ENCODE results near the gene DGKZ.
A peak's percentile ranks its signal among the peaks of the same experiment; 100 is the strongest.
"Not testable (repeated sequence)": the region's sequence is repeated elsewhere in the genome, so short reads cannot be mapped to it uniquely, and the experiment has no call there.

The DGKZ gene, protein sequence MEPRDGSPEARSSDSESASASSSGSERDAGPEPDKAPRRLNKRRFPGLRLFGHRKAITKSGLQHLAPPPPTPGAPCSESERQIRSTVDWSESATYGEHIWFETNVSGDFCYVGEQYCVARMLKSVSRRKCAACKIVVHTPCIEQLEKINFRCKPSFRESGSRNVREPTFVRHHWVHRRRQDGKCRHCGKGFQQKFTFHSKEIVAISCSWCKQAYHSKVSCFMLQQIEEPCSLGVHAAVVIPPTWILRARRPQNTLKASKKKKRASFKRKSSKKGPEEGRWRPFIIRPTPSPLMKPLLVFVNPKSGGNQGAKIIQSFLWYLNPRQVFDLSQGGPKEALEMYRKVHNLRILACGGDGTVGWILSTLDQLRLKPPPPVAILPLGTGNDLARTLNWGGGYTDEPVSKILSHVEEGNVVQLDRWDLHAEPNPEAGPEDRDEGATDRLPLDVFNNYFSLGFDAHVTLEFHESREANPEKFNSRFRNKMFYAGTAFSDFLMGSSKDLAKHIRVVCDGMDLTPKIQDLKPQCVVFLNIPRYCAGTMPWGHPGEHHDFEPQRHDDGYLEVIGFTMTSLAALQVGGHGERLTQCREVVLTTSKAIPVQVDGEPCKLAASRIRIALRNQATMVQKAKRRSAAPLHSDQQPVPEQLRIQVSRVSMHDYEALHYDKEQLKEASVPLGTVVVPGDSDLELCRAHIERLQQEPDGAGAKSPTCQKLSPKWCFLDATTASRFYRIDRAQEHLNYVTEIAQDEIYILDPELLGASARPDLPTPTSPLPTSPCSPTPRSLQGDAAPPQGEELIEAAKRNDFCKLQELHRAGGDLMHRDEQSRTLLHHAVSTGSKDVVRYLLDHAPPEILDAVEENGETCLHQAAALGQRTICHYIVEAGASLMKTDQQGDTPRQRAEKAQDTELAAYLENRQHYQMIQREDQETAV

GRCh38 chr11:46346886-46347636 lies at the start of gene DGKZ:
TSS of gene DGKZ (plus strand) at chr11:46347463. CDS start at chr11:46347660, 197 bp downstream.
- FAIRE-seq = no peak
- DNase-seq (ENCODE audit: low spot score) = peak; percentile 62

GRCh38 chr11:46298699-46299433 lies 48.4 kb upstream of the DGKZ start:
- DNase-seq (ENCODE audit: low spot score) (peak; percentile 60), FAIRE-seq (peak; percentile 67)

DNA sequence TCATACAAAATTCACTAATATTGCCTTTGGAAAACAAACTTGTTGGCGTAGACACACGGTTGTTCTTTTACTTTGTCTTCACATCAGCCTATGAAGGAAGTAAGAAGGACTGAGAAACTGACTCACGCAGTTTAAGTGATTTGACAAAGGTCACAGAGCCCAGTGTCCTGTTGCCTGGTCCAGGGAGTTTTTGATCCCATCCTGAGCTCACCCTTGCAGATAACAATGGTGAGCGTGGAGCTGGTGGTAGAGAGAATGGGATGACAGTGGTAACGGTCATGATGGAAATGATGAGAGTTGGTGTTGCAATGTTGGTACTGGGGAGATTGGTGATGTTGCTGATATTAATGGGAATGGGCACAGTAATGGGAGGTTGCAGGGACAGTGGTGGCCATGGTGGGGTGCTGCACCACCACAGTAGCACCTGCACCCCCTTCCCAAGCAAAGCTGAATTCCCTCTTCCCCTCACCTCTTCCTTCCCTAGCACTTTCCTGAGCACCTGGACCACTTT lies 47.8 kb upstream of the DGKZ start:
- peak; percentile 73 for DNase-seq (ENCODE audit: low spot score)
- peak; percentile 39 for FAIRE-seq

GRCh38 chr11:46300270-46300669 lies 47.0 kb upstream of the DGKZ start:
- FAIRE-seq = no peak
- peak; percentile 27 for DNase-seq (ENCODE audit: low spot score)

DNA sequence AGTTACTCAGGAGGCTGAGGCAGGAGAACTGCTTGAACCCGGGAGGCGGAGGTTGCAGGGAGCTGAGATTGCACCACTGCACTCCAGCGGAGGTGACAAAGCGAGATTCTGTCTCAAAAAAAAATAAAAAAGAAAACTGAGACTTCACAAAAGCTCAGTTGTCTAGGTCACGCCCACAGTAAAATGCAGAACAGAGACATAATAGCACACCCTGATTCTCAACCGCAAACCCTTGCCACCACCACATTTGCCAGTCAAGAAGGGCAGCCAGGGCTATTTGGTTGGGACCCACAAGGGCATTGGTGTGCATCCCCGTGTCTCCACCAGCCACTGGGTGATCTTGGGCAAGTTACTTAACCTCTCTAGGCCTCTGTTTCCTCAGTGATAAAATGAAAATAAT lies 44.4 kb upstream of the DGKZ start:
- no peak for FAIRE-seq
- no peak for DNase-seq (ENCODE audit: low spot score)

- not testable (repeated sequence) for FAIRE-seq; DNase-seq (ENCODE audit: low spot score)
Observed at GRCh38 chr11:46304036-46304435, 43.2 kb upstream of the DGKZ start.

- no peak for FAIRE-seq
Observed at GRCh38 chr11:46304605-46305179, 42.6 kb upstream of the DGKZ start.

DNA sequence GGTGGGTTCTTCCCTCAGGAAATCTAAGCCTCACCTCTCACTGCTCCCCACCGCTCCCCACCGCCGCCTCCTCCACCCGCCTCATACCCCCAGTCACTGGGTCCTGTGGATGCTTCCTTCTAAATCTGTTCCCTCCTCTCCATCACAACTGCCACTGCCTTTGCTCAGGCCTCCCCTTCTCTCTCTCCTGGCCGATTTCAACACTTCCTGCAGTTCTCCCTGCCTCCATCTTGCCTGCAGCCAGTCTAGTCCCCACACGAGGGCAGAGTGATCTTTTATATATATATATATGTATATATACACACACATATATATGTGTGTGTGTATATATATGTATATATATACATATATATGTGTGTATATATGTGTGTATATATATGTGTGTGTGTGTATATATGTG lies 42.0 kb upstream of the DGKZ start:
- DNase-seq (ENCODE audit: low spot score) (no peak), FAIRE-seq (no peak)

More at GRCh38 chr11:46304605-46305179, 42.6 kb upstream of the DGKZ start:
- no peak for DNase-seq (ENCODE audit: low spot score)

DNA sequence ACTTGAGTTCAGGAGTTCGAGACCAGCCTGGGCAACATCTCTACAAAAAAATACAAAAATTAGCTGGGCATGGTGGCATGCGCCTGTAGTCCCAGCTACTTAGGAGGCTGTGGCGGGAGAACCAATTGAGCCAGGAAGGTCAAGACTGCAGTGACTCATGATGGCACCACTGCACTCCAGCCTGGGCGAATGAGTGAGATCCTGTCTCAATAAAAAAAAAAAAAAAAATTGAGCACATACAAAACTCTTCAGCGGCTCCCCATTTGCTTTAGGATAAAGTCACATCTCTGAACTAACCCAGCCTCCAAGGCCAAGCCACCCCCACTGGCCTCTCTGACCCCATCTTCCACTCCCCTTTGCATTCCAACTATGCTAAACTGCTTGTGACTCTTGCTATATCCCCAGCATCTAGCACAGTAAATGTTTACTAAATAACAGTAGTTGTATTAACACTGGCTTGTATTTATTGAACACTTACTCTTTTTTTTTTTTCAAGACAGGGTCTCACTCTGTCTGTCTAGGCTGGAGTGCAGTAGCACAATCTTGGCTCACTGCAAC lies 40.9 kb upstream of the DGKZ start:
- FAIRE-seq = no peak
- DNase-seq (ENCODE audit: low spot score) = peak; percentile 46

DNA sequence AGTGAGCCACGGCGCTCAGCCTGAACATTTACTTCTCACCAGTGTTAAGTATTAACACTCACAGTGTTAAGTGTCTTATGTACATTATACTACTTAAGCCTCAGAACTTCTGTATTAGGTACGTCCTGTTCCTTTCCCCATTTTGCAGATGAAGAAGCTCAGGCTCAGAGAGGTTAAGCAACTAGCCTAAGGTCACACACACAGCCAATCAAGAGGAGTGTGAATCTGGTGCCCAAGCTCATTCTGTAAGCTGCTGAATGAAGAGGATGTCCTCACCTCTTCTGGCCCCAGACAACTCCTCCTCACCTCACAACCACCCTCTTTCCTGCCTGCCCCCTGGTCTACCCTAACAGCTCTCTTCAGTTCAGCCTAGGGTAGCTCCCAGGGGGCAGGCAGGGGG lies 39.9 kb upstream of the DGKZ start:
- no peak for FAIRE-seq
- DNase-seq (ENCODE audit: low spot score) = no peak

GRCh38 chr11:46307785-46308341 lies 39.4 kb upstream of the DGKZ start:
- DNase-seq (ENCODE audit: low spot score) (no peak), FAIRE-seq (no peak)

- FAIRE-seq = no peak
Observed at GRCh38 chr11:46308631-46309419, 38.4 kb upstream of the DGKZ start.

GRCh38 chr11:46309814-46310259 lies 37.4 kb upstream of the DGKZ start:
- no peak for FAIRE-seq
- peak; percentile 55 for DNase-seq (ENCODE audit: low spot score)

More at GRCh38 chr11:46308631-46309419, 38.4 kb upstream of the DGKZ start:
- peak; percentile 52 for DNase-seq (ENCODE audit: low spot score)

DNA sequence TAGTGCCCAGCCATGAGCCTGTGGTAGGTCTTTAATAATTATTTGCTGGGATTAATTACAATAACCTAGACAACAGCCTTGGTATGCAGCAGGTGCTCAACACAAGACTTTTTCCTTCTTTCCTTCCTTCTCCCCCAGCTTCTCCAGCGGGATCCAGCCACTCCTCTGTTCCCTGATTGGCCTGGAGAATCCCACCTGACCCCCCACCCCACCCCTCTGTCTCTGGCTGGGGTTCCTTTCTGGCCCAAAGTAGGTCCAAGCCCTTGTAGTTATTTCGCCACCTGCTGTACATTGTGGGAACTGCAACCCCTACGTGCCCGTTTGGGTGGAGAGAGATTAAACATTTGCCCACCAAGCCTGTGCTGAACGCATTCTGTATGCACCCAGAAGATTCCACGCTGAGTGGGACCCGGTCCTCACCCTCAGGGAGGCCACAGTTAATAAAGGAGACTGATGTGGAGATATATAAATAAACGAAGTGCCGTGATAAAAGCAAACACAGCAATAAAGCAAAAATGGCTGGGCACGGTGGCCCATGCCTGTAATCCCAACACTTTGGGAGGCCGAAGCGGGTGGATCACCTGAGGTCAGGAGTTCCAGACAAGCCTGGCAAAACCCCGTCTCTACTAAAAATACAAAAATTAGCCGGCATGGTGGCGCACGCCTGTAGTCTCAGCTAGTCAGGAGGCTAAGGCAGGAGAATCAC lies 32.1 kb upstream of the DGKZ start:
- peak; percentile 41 for DNase-seq (ENCODE audit: low spot score)
- FAIRE-seq = no peak

DNA sequence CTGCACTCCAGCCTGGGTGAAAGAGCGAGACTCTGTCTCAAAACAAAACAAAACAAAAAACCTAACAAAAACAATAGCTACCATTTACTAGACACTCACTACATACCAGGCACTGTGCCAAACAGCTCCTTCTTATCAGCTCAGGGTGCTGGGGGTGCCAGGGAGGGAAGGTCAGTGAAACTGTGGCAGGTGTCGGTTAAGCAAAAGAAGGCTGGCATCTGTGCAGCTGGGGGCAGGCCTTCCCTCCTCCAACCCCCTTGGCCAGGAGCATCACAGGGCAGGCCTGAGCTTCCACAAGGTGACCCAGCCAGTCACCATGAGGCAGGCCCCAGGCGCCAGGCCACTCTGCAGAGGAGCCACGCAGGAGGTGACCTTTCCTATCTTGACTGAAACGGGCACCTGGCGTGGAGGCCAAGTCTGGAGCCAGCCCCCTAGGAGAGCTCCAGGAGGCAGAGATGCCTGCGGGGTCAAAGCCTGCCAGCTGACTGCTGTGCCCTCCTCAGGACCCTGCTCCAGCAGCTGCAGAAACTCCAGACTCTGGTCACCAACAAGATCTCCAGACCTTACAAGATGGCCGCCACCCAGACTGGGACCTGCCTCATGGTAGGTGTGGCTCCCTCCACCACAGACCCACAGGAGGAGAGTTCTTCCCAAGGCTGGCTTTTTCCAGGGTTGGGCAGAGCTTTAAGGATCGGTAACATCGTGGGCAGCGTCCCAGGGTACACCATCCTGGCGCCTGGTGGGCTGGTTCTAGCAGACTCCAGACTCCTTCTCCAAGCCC lies 31.3 kb upstream of the DGKZ start:
- no peak for FAIRE-seq
- no peak for DNase-seq (ENCODE audit: low spot score)

DNA sequence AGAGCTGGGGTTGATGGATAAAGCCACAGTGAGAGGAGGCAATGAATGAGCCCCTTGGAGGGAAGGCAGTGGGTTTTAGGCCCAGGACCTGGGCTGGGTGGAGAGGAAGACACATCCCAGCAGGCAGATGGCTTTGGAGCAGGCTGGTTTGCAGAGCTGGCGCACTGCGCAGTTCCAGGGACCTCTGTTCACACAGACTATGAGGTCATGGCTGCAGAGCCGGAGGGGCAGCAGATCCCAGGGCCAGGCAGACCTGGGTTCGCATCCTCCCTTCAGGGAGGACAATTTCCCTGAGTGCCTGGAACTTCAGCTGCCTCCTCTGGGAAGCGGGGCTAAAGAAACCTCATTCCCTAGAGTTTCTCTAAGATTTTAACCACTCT lies 28.2 kb upstream of the DGKZ start:
- FAIRE-seq = no peak

GRCh38 chr11:46321757-46322156 lies 25.5 kb upstream of the DGKZ start:
- FAIRE-seq = no peak
- no peak for DNase-seq (ENCODE audit: low spot score)

More for the DNA sequence above, 28.2 kb upstream of the DGKZ start:
- DNase-seq (ENCODE audit: low spot score) = no peak
